ENCODE measurements around the gene TMEM88.
"Not testable (repeated sequence)": the region's sequence is repeated elsewhere in the genome, so short reads cannot be mapped to it uniquely, and the experiment has no call there.

DNA sequence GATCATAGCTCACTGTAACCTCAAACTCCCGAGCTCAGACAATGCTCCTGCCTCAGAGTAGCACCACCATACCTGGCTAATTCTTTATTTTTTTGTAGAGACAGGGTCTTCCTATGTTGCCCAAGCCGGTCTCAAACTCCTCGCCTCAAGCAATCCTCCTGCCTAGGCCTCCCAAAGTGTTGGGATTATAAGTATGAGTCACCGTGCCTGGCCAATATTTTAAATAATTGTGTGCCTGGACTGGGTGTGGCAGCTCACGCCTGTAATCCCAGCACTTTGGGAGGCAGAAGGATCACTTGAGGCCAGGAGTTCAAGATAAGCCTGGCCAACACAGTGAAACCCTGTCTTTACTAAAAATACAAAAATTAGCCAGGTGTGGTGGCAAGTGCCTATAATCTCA lies 9.5 kb downstream of the TMEM88 start:
- TF ChIP-seq, protein P1, sequence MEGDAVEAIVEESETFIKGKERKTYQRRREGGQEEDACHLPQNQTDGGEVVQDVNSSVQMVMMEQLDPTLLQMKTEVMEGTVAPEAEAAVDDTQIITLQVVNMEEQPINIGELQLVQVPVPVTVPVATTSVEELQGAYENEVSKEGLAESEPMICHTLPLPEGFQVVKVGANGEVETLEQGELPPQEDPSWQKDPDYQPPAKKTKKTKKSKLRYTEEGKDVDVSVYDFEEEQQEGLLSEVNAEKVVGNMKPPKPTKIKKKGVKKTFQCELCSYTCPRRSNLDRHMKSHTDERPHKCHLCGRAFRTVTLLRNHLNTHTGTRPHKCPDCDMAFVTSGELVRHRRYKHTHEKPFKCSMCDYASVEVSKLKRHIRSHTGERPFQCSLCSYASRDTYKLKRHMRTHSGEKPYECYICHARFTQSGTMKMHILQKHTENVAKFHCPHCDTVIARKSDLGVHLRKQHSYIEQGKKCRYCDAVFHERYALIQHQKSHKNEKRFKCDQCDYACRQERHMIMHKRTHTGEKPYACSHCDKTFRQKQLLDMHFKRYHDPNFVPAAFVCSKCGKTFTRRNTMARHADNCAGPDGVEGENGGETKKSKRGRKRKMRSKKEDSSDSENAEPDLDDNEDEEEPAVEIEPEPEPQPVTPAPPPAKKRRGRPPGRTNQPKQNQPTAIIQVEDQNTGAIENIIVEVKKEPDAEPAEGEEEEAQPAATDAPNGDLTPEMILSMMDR (IDR thresholded peaks at IDR 0.05) = not testable (repeated sequence)
- TF ChIP-seq POLR2A (IDR thresholded peaks at IDR 0.05) = not testable (repeated sequence)
